Measurements from ENCODE around the gene GPS2.
A peak's percentile ranks its signal among the peaks of the same experiment; 100 is the strongest.
"Not testable (repeated sequence)": the region's sequence is repeated elsewhere in the genome, so short reads cannot be mapped to it uniquely, and the experiment has no call there.

The GPS2 gene, protein sequence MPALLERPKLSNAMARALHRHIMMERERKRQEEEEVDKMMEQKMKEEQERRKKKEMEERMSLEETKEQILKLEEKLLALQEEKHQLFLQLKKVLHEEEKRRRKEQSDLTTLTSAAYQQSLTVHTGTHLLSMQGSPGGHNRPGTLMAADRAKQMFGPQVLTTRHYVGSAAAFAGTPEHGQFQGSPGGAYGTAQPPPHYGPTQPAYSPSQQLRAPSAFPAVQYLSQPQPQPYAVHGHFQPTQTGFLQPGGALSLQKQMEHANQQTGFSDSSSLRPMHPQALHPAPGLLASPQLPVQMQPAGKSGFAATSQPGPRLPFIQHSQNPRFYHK

DNA sequence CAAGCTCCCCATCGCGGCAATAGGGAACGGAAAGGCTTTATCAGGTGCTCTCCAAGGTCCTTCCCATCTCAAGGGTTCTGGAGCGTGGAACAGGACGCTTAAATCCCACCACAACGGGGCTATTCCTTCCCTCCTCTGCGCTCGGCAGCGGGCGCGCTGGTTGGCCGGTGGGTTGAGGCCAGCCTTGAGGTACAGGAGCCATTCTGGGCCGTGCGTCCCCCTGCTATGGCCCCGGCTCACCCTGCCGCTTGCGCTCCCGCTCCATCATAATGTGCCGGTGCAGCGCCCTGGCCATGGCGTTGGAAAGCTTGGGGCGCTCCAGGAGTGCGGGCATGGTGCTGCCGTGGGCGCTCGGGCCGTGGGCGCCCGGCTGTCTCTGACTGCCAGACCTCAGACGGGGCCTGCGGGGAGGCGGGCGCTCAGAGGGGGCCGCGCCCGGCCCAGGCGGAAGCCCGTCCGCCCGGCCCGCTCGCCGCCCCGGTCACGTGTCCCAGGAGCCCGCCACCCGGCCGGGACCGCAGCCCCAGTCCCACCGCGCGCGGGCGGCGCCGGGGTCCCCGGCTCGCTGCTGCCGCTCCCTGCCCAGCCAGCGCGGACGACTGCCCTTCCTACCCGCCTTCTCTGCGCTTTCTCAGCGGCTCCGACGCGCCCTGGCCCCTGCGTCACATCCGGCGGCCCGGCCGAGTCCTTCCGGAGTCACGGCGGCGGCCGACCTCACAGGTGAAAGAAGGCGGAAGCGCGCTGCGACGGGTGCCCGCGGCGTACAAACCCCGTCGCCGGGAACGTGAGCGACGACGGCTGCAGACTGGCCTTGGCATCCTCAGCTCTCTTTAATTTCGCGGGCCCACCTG is at the start of gene GPS2:
TSS of gene GPS2 (minus strand) at position 642 of the 851 bp plus-strand sequence. CDS start at position 334, 308 bp downstream.
- DNase-seq, result peak; percentile 78

DNA sequence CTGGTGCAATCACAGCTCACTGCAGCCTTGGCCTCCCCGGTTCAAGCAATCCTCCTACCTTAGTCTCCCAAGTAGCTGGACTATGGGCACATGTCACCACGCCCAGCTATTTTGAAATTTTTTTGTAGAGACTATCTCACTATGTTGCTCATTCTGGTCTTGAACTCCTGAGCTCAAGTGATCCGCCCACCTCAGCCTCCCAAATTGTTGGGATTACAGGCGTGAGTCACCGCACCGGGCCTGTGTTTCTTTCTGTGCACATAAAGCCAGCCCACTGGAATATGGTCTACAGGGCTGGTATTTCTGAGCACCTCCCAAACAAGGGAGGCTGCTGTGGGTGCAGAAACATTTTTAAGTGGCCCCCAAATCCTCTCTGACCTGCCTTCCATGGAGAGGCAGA is 48.2 kb upstream of the GPS2 start:
- no peak for DNase-seq

DNA sequence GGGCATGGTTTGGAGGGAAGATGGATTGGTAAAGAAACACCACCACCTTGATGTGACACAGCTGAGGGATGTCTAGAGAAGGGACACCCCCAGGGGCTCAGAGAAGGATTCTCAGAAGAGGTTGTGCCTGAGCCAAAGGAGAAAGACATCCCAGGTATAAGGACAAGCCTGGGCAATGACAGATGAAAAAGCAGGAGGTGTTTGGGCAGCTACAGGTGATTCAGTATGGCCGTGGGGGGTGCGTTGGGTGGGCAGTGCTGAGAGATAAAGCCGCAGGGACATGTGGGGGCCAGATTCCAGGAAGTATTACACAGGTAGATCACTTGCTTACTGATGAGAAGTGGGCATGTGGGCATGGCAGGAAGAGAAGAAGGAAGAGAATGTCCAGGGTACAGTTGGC is 46.7 kb upstream of the GPS2 start:
- no peak for DNase-seq

DNA sequence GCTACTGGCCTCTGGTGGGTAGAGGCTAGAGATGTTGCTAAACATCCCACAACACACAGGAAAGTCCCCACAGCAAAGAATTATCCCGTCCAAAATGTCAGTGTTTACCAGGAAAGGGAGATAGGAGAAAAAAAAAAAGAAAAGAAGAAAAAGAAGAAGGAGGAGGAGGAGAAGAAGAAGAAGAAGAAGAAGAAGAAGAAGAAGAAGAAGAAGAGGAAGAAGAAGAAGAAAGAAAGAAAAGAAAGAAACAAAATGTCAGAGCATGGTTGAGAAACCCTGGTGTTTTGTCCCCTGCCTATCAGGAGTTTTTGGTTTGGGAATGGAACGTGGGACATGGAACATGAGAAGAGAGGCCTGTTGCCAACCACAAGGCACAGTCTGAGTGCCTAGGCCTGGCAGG is 42.2 kb upstream of the GPS2 start:
- no peak for DNase-seq

DNA sequence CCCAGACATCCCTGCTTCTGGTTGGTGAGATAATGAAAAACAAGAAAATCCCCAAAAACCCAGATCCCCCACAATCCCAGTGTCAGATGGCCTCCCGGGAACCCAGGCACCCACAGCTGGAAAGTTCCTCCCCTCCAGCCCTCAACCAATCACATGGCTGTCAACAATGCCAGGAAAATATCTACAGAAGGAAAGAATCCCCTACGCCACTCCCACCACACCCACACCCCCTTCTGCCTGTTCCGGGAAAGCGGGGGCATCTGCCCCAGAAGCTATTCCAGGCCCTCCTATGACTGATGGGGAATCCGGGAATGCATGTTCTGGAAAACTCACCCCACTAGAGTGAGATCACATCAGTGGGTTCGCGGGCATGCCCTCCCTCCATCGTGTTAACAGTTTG is 41.6 kb upstream of the GPS2 start:
- DNase-seq, result peak; percentile 29

DNA sequence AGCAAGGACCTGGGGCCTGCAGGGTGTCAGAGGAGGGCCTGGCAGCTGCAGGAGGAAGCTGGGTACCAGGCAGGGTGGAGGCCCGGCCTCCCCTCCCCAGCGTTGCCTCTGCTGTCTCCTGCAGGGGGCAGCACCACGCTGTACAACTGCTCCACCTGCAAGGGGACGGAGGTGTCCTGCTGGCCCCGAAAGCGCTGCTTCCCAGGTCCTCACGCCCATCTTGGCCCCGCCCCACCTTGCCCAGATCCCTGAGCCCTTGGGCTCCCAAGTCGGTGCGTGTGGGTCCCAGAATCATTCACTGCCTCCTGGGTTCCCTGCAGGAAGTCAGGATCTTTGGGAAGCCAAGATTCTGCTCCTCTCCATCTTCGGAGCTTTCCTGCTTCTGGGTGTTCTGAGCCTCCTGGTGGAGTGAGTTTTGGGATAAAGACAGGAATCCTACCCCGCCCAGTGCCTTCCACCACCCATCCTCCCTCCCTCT is 41.0 kb upstream of the GPS2 start:
- DNase-seq, result peak; percentile 56

DNA sequence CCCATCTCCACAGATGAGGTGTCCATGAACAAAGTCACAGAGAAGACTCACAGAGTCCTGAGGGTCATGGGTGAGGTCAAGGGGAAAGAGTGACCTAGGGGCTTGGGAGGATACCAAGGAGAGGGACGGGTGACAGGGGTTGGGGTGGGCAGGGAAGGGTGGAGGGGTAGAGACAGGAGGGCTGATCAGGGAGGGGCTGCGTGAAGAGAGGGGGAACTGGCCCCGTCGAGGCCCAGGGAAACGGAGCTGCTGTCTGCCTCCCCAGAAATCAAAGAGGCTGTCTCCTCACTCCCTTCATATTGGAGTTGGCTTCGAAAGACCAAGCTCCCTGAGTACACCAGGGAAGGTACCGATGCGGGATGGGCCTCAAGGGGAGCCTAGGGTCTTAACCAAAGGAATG is 40.4 kb upstream of the GPS2 start:
- no peak for DNase-seq

DNA sequence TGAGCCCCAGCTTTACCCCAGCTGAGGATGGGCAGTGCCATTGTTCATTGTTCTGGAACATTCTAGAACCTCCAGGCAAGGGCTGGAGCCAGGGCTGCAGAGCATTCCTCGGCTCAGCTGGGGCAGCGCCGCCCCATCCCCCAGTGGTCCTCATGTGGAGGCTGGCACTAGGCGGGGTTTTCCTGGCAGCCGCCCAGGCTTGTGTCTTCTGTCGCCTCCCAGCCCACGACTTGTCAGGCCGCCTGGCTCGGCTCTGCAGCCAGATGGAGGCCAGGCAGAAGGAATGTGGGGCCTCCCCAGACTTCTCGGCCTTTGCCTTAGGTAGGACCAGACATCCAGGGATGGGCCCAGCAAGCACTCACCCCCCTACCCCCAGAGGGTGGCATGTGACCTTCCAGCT is 39.9 kb upstream of the GPS2 start, which contains the start of gene TMEM95:
TSS of gene TMEM95 (plus strand) at position 104 of the 400 bp plus-strand sequence. CDS start at position 153, 49 bp downstream.
- peak; percentile 29 for DNase-seq

DNA sequence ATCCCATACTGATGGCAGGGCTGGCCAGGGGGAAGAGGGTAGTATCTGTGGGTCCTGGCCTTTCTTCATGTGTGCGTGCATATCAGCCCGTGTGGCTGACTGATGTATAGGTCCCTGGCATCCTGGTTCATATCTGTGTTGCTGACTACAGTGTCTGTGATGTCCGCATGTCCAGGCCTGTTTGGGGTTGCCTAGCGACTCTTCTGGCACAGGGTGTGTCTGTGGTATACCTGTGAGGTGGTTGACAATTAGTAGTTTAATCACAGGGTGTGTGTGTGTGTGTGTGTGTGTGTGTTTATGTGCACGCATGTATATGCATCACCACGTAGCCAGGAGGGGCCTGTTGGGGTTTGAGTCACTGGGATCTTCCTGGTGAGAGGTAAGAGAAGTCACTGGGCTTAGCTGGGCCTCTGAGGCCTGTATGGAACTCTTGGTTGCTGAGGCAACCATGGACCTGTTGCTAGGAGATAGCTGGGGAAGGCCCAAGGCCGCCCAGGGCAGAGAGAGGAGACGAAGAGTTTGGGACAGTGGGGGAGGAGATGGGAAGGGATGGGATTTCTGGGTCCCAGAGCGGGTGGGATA is 39.2 kb upstream of the GPS2 start:
- DNase-seq, result peak; percentile 64

DNA sequence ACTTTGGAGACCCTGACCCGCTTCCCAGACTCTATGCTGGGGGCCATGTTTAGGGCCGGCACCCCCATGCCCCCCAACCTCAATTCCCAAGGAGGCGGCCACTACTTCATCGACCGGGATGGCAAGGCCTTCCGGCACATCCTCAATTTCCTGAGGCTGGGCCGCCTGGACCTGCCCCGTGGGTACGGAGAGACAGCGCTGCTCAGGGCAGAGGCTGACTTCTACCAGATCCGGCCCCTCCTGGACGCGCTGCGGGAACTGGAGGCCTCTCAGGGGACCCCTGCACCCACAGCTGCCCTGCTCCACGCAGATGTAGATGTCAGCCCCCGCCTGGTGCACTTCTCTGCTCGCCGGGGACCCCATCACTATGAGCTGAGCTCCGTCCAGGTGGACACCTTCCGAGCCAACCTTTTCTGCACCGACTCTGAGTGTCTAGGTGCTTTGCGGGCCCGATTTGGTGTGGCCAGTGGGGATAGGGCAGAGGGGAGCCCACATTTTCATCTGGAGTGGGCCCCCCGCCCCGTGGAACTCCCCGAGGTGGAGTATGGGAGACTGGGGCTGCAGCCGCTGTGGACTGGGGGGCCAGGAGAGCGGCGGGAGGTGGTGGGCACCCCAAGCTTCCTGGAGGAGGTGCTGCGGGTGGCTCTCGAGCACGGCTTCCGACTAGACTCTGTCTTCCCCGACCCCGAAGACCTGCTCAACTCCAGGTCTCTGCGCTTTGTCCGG is 37.9 kb upstream of the GPS2 start:
- DNase-seq, result no peak

DNA sequence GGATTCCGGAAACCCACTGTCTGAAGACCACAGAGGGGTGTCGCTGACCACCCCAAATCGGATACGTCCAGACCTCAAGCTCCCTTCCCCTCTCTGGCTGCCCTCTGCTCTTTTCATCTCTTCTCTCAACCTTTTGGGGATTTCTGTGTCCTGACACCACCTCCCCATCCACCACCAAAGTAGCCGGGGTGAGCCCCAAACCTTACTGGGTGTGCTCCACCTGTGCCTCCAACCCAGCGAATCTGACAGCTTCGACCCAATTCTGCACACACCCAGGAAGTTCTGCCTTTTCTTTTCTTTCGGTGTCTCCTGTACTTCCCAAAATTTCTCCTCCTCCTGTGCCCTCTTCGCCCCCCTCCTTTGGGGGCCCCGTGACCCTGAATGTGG is 37.3 kb upstream of the GPS2 start:
- no peak for DNase-seq

DNA sequence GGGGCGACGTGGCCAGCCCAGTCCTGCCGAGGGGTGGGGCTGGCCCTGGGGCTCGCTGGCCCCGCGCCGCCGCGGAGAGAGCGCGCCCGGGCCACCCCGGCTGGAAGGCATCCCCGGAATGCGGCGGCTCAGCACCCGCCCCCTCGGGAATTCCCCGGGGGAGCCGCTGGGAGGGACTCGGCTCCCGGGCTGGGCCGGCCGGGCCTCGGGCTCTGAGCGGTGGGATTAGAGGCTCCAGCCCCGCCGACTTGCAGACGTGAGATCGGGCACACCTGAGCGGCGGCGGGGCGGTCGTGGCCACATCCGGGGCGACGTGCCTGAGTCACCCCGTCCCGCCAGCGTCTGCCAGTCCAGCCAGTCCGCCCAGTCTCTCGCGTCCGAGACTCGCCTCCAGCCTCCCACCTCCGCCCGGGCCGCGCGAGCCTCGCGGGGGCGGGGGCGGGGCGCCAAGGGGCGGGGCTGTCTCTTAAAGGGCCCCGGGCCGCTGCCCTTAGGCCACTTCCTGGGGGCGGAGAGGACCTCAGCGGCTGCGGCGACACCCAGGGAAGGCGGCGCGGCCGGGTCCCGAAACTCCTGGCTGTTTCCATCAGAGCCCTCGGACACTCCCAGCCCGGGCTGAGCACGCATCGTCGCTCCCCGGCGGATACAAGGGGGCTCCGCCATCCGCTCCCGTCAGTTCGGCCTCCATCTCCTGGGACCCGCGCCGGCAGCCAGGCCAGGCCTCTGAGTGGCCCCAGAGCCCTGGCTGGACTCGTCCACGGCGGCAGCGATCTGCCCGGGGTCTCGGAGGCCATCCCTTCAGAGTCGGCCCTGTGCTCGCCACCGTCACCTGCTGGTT is 36.7 kb upstream of the GPS2 start, which contains the start of gene KCTD11:
TSS of gene KCTD11 (plus strand) at position 498 of the 838 bp plus-strand sequence.
- DNase-seq, result peak; percentile 94

DNA sequence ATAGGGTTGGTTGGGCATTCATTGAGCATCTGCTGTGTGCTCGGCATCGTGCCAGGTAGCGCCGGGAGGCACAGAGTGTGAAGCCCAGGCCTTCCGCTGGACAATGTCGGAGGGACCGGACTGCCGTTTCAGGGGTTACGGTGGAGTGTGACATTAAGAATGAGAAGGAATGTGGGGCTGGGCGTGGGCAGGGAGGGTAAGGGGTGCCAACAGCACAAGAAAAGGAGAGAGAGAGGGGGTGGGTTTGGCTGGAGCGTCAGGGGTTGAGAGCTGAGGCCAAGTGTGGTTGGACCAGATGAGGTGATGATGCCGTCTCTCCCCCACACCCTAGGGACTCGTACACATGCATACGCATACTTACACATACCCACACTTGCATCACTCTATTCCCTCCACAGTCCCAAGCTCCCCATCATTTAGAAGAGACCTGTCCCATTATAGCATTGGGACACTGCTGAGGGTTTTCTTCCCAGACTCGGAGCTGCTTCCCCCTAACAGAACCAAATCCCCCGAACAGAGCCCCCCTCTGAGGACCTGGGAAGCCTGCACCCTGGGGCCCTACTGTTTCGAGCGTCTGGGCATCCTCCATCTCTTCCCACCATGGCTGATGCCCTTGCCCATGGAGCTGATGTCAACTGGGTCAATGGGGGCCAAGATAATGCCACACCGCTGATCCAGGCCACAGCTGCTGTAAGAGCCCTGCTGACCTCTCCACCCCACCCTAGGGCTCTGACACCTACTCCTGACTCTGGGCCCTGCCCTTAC is 33.5 kb upstream of the GPS2 start:
- peak; percentile 63 for DNase-seq

DNA sequence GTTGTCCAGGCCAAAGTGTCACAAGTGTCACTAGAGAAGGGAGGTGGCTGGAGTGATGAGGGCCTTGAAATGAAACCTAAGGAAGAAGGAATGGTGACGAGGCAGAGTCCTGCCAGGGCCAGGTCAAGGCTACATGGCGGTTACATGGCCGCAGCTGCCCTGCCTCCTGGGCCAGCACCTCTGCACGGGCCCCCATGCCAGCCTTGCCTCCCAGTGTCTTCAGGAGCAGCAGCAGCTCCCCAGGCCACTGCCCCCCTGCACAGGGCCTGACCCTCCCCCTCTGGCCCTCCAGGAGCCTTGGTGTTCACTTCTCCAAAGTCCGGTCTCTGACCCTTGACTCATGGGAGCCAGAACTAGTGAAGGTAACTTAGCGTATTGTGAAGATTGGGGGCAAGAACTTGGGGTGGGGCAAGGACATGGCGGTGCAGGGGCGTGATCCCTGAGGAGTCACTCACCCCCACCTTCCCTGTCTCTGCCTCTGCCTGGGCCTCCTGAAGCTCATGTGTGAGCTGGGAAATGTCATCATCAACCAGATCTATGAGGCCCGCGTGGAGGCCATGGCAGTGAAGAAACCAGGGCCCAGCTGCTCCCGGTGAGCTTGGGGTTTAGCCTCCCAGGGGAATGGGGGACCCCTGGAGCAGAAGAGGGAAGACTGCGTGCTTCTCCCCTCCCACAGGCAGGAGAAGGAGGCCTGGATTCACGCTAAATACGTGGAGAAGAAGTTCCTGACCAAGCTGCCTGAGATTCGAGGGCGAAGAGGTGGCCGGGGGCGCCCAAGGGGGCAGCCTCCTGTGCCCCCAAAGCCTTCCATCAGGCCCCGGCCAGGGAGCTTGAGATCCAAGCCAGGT is 32.7 kb upstream of the GPS2 start:
- DNase-seq, result no peak

DNA sequence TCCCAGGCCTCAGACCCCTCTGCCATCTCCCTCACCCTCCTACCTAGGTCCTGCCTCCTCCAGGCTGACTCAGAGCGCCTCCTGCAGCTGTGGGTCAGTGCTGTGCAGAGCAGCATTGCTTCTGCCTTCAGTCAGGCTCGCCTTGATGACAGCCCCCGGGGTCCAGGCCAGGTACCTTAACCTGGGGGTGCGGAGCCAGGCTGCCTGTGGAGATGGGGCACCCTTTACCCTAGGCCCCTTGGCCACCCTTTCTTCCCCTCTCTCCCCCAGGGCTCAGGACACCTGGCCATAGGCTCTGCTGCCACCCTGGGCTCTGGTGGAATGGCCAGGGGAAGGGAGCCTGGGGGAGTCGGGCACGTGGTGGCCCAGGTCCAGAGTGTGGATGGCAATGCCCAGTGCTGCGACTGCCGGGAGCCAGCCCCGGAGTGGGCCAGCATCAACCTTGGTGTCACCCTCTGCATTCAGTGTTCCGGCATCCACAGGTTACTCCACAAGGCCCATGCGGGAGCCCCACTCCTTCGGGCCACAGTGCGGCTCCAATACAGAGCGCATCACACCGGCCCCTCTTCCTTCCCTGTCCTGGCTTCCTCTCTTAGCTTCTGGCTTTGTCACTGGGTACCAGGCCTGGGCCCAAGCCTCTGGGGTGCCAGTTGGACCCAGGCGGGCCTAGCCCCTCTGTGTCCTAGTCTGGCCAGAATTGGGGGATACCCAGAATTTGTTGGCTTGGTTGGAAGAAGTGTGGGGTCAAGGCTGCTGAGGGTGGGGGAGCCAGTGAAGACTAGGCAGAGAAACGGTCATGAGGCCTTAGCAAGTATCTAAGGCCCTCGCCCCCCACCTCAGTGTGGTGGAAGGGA is 31.8 kb upstream of the GPS2 start:
- no peak for DNase-seq

DNA sequence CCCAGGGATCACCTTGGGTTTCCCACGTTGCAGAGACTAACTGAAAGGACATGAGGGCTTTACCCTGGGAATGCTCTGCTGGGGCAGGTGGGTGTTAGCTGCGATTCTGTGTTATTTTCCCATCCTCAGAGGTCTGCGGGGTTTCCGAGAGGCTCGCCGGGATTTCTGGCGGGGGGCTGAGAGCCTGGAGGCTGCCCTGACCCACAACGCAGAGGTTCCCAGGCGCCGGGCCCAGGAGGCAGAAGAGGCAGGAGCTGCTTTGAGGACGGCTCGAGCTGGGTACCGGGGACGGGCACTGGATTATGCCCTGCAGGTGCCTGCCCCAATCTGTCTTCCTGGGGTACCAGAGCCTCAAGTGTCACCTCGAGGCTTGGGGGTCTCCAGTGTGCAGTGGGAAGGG is 28.1 kb upstream of the GPS2 start:
- DNase-seq, result no peak

DNA sequence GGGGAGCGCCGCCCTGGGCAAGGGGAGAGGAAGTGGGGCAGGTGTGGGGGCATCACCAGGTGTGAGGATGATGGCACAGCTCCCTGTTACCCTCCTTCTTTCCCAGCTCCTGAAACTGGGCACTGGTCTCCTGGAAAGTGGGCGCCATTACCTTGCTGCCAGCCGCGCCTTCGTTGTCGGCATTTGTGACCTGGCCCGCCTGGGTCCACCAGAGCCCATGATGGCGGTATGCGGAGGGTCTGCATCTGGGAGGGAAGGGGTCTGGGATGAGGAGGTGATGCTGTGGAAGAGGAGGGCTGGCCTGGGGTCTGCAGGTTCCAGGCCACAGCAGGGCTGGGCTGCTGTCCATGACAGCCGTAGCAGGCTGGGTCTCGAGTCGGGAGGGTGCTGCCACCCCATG is 26.7 kb upstream of the GPS2 start:
- DNase-seq, result no peak

DNA sequence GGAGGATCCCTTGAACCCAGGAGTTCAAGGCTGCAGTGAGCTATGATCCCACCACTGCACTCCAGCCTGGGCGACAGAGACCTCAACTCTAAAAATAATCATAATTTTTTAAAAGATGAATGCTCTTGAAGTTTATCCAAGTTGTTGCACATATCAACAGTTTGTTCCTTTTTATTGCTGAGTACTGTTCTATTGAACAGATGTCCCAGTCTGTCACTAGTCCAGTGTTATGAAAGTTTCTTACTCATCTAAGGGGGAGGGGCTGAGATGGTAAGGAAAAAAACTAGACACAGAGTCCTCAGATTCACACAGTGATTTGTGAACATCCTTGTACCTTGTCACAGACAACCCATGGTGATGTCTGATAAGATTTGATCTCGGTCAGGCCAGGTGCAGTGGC is 25.0 kb upstream of the GPS2 start:
- DNase-seq, result no peak

DNA sequence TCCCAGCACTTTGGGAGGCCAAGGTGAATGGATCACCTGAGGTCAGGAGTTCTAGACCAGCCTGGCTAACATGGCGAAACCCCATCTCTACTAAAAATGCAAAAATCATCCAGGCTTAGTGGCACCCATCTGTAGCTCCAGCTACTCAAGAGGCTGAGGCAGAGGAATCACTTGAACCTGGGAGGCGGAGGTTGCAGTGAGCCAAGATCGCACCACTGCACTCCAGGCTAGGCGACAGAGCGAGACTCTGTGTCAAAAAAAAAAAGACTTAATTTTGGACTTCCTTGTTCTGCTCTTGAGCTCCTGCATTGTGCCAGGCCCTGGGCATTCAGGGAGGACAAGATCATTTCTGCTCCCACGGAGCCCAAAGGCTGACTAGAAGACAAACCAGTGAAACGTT is 22.4 kb upstream of the GPS2 start:
- not testable (repeated sequence) for DNase-seq

Data from fibroblast of skin of right quadriceps (primary cell).